Activated CD4-positive, alpha-beta memory T cell treated with anti-CD3 and anti-CD28 coated beads, Interleukin-2, amount 10 ng/mL, durations not matched to agents 7 days and 5 days (primary cell): ENCODE results near the gene MXRA7. TPM values are rescaled to one million over a fixed set of nuclear protein-coding genes. Genes with fewer than 3 reads are reported as not detected.

Experiments used
- total RNA-seq, 2 experiments: library from RNA; stranded (reverse); gene quantifications; one replicate each; pipeline ENCODE4 v1.2.3, GENCODE V29; 2021

Gene MXRA7
- total RNA-seq, 2 experiments from 2014 or later = 7.5 to 8.5 TPM

Other genes with a start within 250 kb of the MXRA7 start
- gene AANAT, start 243.4 kb downstream of the MXRA7 start, total RNA-seq = not detected
- gene RHBDF2, start 209.5 kb downstream of the MXRA7 start, total RNA-seq = 10 to 100 TPM; 33.2 to 33.8 TPM
- gene CYGB, start 173.3 kb downstream of the MXRA7 start, total RNA-seq = not detected
- not detected for gene PRCD, start 170.9 kb downstream of the MXRA7 start, total RNA-seq
- gene ST6GALNAC2, start 125.1 kb downstream of the MXRA7 start, total RNA-seq = under 1 TPM; 0.25 to 0.65 TPM
- 1 to 10 TPM; 3.1 to 4.0 TPM for gene ST6GALNAC1, start 67.2 kb downstream of the MXRA7 start, total RNA-seq
- gene JMJD6, start 15.6 kb upstream of the MXRA7 start, total RNA-seq = 10 to 100 TPM; 66.8 to 68.0 TPM
- 10 to 100 TPM; 43.0 to 48.0 TPM for gene METTL23, start 15.9 kb upstream of the MXRA7 start, total RNA-seq
- 100 to 1,000 TPM; 316 to 325 TPM for gene SRSF2, start 26.4 kb upstream of the MXRA7 start, total RNA-seq
- gene MFSD11, start 27.2 kb upstream of the MXRA7 start, total RNA-seq = 10 to 100 TPM; 24.5 to 28.2 TPM
- gene MGAT5B, start 157.4 kb upstream of the MXRA7 start, total RNA-seq = under 1 TPM; 0.08 to 0.13 TPM